H9 (cell line): ENCODE data around the gene NR2F2. TPM values are rescaled to one million over a fixed set of nuclear protein-coding genes. Genes with fewer than 3 reads are reported as not detected.

Source experiments
- DNase-seq: peaks from one replicate; pipeline ENCODE4 v3.0.0-alpha.2; 2017
- H2AFZ ChIP-seq: one replicate; pipeline ENCODE4 v1.6.1; 2013; ENCODE audit warnings: mild to moderate bottlenecking, low read length, control low read depth, moderate library complexity
- H2AK5ac ChIP-seq: 2 replicates; pipeline ENCODE4 v1.6.1; 2013; ENCODE audit warnings: low read length, control low read depth, mixed read lengths; ENCODE audit not compliant: insufficient read length
- H2BK120ac ChIP-seq: one replicate; pipeline ENCODE4 v1.6.1; 2013; ENCODE audit warnings: low read depth, mild to moderate bottlenecking, low read length, control low read depth, inconsistent platforms; ENCODE audit not compliant: poor library complexity, severe bottlenecking
- H2BK12ac ChIP-seq: 2 replicates; pipeline ENCODE4 v1.6.1; 2013; ENCODE audit warnings: low read length, control low read depth, mixed read lengths, low read depth; ENCODE audit not compliant: insufficient read length
- H2BK15ac ChIP-seq: 2 replicates; pipeline ENCODE4 v1.6.1; 2013; ENCODE audit warnings: low read depth, low read length, control low read depth
- H2BK20ac ChIP-seq: one replicate; pipeline ENCODE4 v1.6.1; 2013; ENCODE audit warnings: low read depth, mild to moderate bottlenecking, low read length, control low read depth, inconsistent platforms; ENCODE audit not compliant: poor library complexity, severe bottlenecking
- H2BK5ac ChIP-seq: 2 replicates; pipeline ENCODE4 v1.6.1; 2013; ENCODE audit warnings: low read length, control low read depth, mixed read lengths; ENCODE audit not compliant: insufficient read length
- H3K14ac ChIP-seq: 2 replicates; pipeline ENCODE4 v1.6.1; 2013; ENCODE audit warnings: low read length, control low read depth; ENCODE audit not compliant: insufficient read depth
- H3K18ac ChIP-seq: 2 replicates; pipeline ENCODE4 v1.6.1; 2013; ENCODE audit warnings: low read depth, mild to moderate bottlenecking, mixed read lengths, low read length, control low read depth; ENCODE audit not compliant: insufficient read length
- H3K23ac ChIP-seq: 2 replicates; pipeline ENCODE4 v1.6.1; 2013; ENCODE audit warnings: low read length, control low read depth, mixed read lengths, low read depth; ENCODE audit not compliant: insufficient read length
- H3K23me2 ChIP-seq: 2 replicates; pipeline ENCODE4 v1.6.1; 2013; ENCODE audit warnings: low read depth, mild to moderate bottlenecking, mixed read lengths, low read length, control low read depth; ENCODE audit not compliant: insufficient read length, poor library complexity, severe bottlenecking
- H3K27ac ChIP-seq: 2 replicates; pipeline ENCODE4 v1.5.1; 2013; ENCODE audit warnings: low read length, control low read depth, mixed read lengths, low read depth; ENCODE audit not compliant: insufficient read length
- H3K27me3 ChIP-seq: 2 replicates; pipeline ENCODE4 v1.6.1; 2013; ENCODE audit warnings: low read length, control low read depth, inconsistent platforms; ENCODE audit not compliant: insufficient read depth
- H3K4ac ChIP-seq: 2 replicates; pipeline ENCODE4 v1.6.1; 2013; ENCODE audit warnings: low read depth, mild to moderate bottlenecking, control low read depth, inconsistent platforms, low read length, moderate library complexity
- H3K4me1 ChIP-seq: 2 replicates; pipeline ENCODE4 v1.6.1; 2013; ENCODE audit warnings: low read length, control low read depth, inconsistent platforms; ENCODE audit not compliant: insufficient read depth
- H3K4me2 ChIP-seq: 2 replicates; pipeline ENCODE4 v1.6.1; 2013; ENCODE audit warnings: low read length, control low read depth, mixed read lengths; ENCODE audit not compliant: insufficient read length, insufficient read depth
- H3K56ac ChIP-seq: 2 replicates; pipeline ENCODE4 v1.6.1; 2013; ENCODE audit warnings: low read depth, mild to moderate bottlenecking, mixed read lengths, low read length, control low read depth; ENCODE audit not compliant: insufficient read length
- H3K79me1 ChIP-seq: 2 replicates; pipeline ENCODE4 v1.6.1; 2013; ENCODE audit warnings: low read depth, mild to moderate bottlenecking, moderate library complexity, low read length, control low read depth, inconsistent platforms; ENCODE audit not compliant: insufficient read depth, poor library complexity, severe bottlenecking
- H3K79me2 ChIP-seq: 2 replicates; pipeline ENCODE4 v1.6.1; 2013; ENCODE audit warnings: low read length, control low read depth, inconsistent platforms; ENCODE audit not compliant: insufficient read depth
- H3K9ac ChIP-seq: 2 replicates; pipeline ENCODE4 v1.6.1; 2013; ENCODE audit warnings: low read length, control low read depth, mixed read lengths; ENCODE audit not compliant: insufficient read length; ENCODE audit errors: extremely low read depth
- H3K9me3 ChIP-seq: one replicate; pipeline ENCODE4 v1.6.1; 2013; ENCODE audit warnings: low read depth, low read length, inconsistent platforms; ENCODE audit not compliant: control insufficient read depth
- H3T11ph ChIP-seq: one replicate; pipeline ENCODE4 v1.6.1; 2013; ENCODE audit warnings: mild to moderate bottlenecking, low read length, control low read depth, inconsistent platforms
- H4K20me1 ChIP-seq: one replicate; pipeline ENCODE4 v1.6.1; 2013; ENCODE audit not compliant: control insufficient read depth, insufficient read length, insufficient read depth
- H4K5ac ChIP-seq: 2 replicates; pipeline ENCODE4 v1.6.1; 2013; ENCODE audit warnings: low read depth, mild to moderate bottlenecking, mixed read lengths, low read length, control low read depth; ENCODE audit not compliant: insufficient read length
- H4K8ac ChIP-seq: replicated peaks from 2 replicates; pipeline ENCODE4 v1.6.1; 2013; ENCODE audit warnings: low read length, control low read depth, mixed read lengths, low read depth; ENCODE audit not compliant: insufficient read length
- H4K91ac ChIP-seq: 2 replicates; pipeline ENCODE4 v1.6.1; 2013; ENCODE audit warnings: low read depth, mild to moderate bottlenecking, moderate library complexity, mixed read lengths, low read length, control low read depth; ENCODE audit not compliant: insufficient read length
- H3K27ac Mint-ChIP-seq, 3 experiments: 2 replicates in 2 of 3; 3 replicates in 1 of 3; pipeline ENCODE4 v1.8.0; 2020 to 2021; ENCODE audit warnings: mixed read lengths in 3 of 3, mild to moderate bottlenecking in 1 of 3, moderate library complexity in 1 of 3
- H3K27me3 Mint-ChIP-seq: 2 replicates; pipeline ENCODE4 v1.8.0; 2021; ENCODE audit warnings: low read depth, mild to moderate bottlenecking, moderate library complexity, mixed read lengths
- H3K36me3 Mint-ChIP-seq, 3 experiments: 2 replicates in 2 of 3; 3 replicates in 1 of 3; pipeline ENCODE4 v1.8.0; 2020 to 2021; ENCODE audit warnings: low read depth in 3 of 3, mixed read lengths in 3 of 3; ENCODE audit not compliant: insufficient read depth in 1 of 3
- H3K4me1 Mint-ChIP-seq, 2 experiments: 2 replicates each; pipeline ENCODE4 v1.8.0; 2020; ENCODE audit warnings: mixed read lengths in 2 of 2
- H3K4me3 Mint-ChIP-seq, 2 experiments: 2 replicates in 1 of 2; 3 replicates in 1 of 2; pipeline ENCODE4 v1.8.0; 2020 to 2021; ENCODE audit warnings: mild to moderate bottlenecking in 2 of 2, mixed read lengths in 2 of 2, moderate library complexity in 1 of 2
- H3K9me3 Mint-ChIP-seq, 2 experiments: 2 replicates in 1 of 2; 3 replicates in 1 of 2; pipeline ENCODE4 v1.8.0; 2020; ENCODE audit warnings: mild to moderate bottlenecking in 2 of 2, mixed read lengths in 2 of 2, moderate library complexity in 1 of 2
- CTCF ChIP-seq: fragments of 200-600 bp; sonication (generic); conservative IDR thresholded peaks from 3 replicates; pipeline ENCODE4 v1.8.0; 2021; ENCODE audit warnings: antibody characterized with exemption, mild to moderate bottlenecking
- WGBS: extraction: QIAGEN DNeasy Blood & Tissue Kit; methylation state at CpG from one replicate; pipeline ENCODE4 v1.1.7; 2013; ENCODE audit warnings: missing lambda C conversion rate, low lambda C conversion rate, mixed read lengths; ENCODE audit not compliant: insufficient read length; ENCODE audit errors: extremely low coverage; 5-methylcytosine and 5-hydroxymethylcytosine counted together
- total RNA-seq: library from RNA; stranded (reverse); gene quantifications from 2 replicates; pipeline ENCODE4 v1.2.1, GENCODE V29; 2021

The NR2F2 gene
- total RNA-seq, 1 experiment from 2014 or later: 0.24 TPM

GRCh38 chr15:96303503-96304056, 26.9 kb upstream of the NR2F2 start:
- H3K23me2 ChIP-seq: no peaks in the 10 kb centered on the region
- H4K20me1 ChIP-seq: no peaks in the 10 kb centered on the region
- no peak overlapping the region for H3K27ac ChIP-seq
- no CpG with 5 or more reads among the region's 9 CpGs for WGBS
- H3K9me3 ChIP-seq: no peaks in the 10 kb centered on the region
- H3K79me1 ChIP-seq: no peaks in the 10 kb centered on the region
- Mint-ChIP-seq H3K27ac (no peak overlapping the region), H3K4me1 (peaks cover 5 to 11% of the 10 kb centered on the region in 2 experiments), H3K4me3 (no peak overlapping the region), H3K36me3 (peaks cover 2 to 7% (median 3%) of the 10 kb centered on the region in 3 experiments; a peak in 5 of 7 replicates), H3K9me3 (peaks cover 9 to 11% of the 10 kb centered on the region in 2 experiments), H3K27me3 (peaks cover 23% of the 10 kb centered on the region)
- no peak overlapping the region for H2BK12ac ChIP-seq
- no peak overlapping the region for H4K8ac ChIP-seq
- no peak overlapping the region for H2AFZ ChIP-seq
- no peak overlapping the region for H2BK5ac ChIP-seq
- H4K5ac ChIP-seq: no peak overlapping the region
- no peak overlapping the region for H4K91ac ChIP-seq
- H2BK15ac ChIP-seq: no peak overlapping the region
- no peaks in the 10 kb centered on the region for H3K27me3 ChIP-seq
- no peak overlapping the region for H3T11ph ChIP-seq
- TF ChIP-seq CTCF: no peak
- no peaks in the 10 kb centered on the region for H3K79me2 ChIP-seq
- no peak overlapping the region for H3K18ac ChIP-seq
- DNase-seq: no peak
- H3K4me1 ChIP-seq: no peaks in the 10 kb centered on the region
- H3K9ac ChIP-seq: no peak overlapping the region
- H2BK120ac ChIP-seq: no peak overlapping the region
- no peak overlapping the region for H2BK20ac ChIP-seq
- no peak overlapping the region for H3K14ac ChIP-seq
- H3K4ac ChIP-seq: no peak overlapping the region
- no peak overlapping the region for H2AK5ac ChIP-seq
- no peak overlapping the region for H3K4me2 ChIP-seq
- no peak overlapping the region for H3K23ac ChIP-seq
- H3K56ac ChIP-seq: no peak overlapping the region
